Measurements from ENCODE around the gene CCDC174.

DNA sequence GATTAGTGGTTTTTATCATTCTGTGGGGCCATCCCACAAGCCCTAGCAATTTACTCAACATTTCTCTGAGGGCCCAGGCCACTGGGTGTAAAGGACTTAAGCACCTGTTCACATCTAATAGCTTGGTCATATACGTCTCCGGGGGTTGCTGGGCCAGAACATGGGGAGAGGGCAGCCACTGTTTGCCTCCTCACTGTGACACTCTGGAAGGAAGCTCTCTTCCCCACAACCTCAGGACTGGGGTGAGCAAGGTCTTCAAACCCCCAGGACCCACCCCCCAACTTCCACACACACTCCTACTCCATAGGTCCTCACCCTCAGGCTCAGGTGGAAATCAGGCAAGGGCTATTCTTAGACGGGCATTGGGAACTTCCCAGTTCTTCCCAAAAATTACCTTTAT lies 52.2 kb downstream of the CCDC174 start:
- no peak for TF ChIP-seq POLR2AphosphoS5 (IDR thresholded peaks at IDR 0.05)
- TF ChIP-seq, protein P1, sequence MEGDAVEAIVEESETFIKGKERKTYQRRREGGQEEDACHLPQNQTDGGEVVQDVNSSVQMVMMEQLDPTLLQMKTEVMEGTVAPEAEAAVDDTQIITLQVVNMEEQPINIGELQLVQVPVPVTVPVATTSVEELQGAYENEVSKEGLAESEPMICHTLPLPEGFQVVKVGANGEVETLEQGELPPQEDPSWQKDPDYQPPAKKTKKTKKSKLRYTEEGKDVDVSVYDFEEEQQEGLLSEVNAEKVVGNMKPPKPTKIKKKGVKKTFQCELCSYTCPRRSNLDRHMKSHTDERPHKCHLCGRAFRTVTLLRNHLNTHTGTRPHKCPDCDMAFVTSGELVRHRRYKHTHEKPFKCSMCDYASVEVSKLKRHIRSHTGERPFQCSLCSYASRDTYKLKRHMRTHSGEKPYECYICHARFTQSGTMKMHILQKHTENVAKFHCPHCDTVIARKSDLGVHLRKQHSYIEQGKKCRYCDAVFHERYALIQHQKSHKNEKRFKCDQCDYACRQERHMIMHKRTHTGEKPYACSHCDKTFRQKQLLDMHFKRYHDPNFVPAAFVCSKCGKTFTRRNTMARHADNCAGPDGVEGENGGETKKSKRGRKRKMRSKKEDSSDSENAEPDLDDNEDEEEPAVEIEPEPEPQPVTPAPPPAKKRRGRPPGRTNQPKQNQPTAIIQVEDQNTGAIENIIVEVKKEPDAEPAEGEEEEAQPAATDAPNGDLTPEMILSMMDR (IDR thresholded peaks at IDR 0.05) = no peak
